Uterus (tissue), 4 donors: ENCODE data around the gene SLC25A29. TPM values are rescaled to one million over a fixed set of nuclear protein-coding genes. Genes with fewer than 3 reads are reported as not detected.
"Not testable (repeated sequence)": the region's sequence is repeated elsewhere in the genome, so short reads cannot be mapped to it uniquely, and the experiment has no call there.

ENCODE experiments used
- DNase-seq, 2 donors: peaks; one replicate each; pipeline ENCODE4 v3.0.0-alpha.2; 2019 to 2020
- H3K27ac ChIP-seq, 2 donors: fragments of 200-600 bp; sonication (generic); 1 replicate in 1 of 2; 2 replicates in 1 of 2; pipeline ENCODE4 v1.5.1; 2016 to 2018
- H3K27me3 ChIP-seq, 2 donors: fragments of 200-600 bp; sonication (generic); one replicate each; pipeline ENCODE4 v1.5.1; 2018 to 2019; ENCODE audit warnings: control low read depth in 1 of 2
- H3K36me3 ChIP-seq, 2 donors: fragments of 200-600 bp; sonication (generic); one replicate each; pipeline ENCODE4 v1.5.1; 2019; ENCODE audit warnings: control low read depth in 1 of 2
- H3K4me1 ChIP-seq, 2 donors: fragments of 200-600 bp; sonication (generic); one replicate each; pipeline ENCODE4 v1.5.1; 2018 to 2019; ENCODE audit warnings: control low read depth in 1 of 2
- H3K4me3 ChIP-seq, 2 donors: fragments of 200-600 bp; sonication (generic); 1 replicate in 1 of 2; 2 replicates in 1 of 2; pipeline ENCODE4 v1.5.1; 2018 to 2019; ENCODE audit warnings: mild to moderate bottlenecking in 1 of 2
- H3K9me3 ChIP-seq, 2 donors: fragments of 200-600 bp; sonication (generic); one replicate each; pipeline ENCODE4 v1.5.1; 2019; ENCODE audit warnings: control low read depth in 1 of 2
- CTCF ChIP-seq, 4 experiments: fragments of 200-600 bp in 2 of 4; fragments of 450-650 bp in 2 of 4; sonication (generic) in 2 of 4; IDR thresholded peaks; one replicate each; pipeline ENCODE4 v1.5.1; 2016 to 2019; ENCODE audit warnings: antibody characterized with exemption in 4 of 4, mild to moderate bottlenecking in 2 of 4, moderate library complexity in 1 of 4
- POLR2A ChIP-seq, 2 donors: fragments of 450-650 bp; IDR thresholded peaks; one replicate each; pipeline ENCODE4 v1.6.1; 2016; ENCODE audit warnings: antibody characterized with exemption in 2 of 2, mild to moderate bottlenecking in 1 of 2, moderate library complexity in 1 of 2
- intact Hi-C: fragments of 100-400 bp; cut with DNase I; formaldehyde crosslinking; loops from one replicate; pipeline ENCODE4 v1.15.1; 2023; ENCODE audit warnings: low total_unique reads
- total RNA-seq, 4 donors: library from RNA; depleted of rRNA in 3 of 4; stranded (reverse); fragments of >200 nt in 3 of 4; gene quantifications; one replicate each; pipeline versions ENCODE4 v1.1.0 to v1.2.4, GENCODE V29; 2014 to 2023
- donor health status: DM: yes; HTN: yes; CAD: no.

Gene SLC25A29
- total RNA-seq, 4 donors from 2014 or later, result 16.2 to 850 (median 60.1) TPM

DNA sequence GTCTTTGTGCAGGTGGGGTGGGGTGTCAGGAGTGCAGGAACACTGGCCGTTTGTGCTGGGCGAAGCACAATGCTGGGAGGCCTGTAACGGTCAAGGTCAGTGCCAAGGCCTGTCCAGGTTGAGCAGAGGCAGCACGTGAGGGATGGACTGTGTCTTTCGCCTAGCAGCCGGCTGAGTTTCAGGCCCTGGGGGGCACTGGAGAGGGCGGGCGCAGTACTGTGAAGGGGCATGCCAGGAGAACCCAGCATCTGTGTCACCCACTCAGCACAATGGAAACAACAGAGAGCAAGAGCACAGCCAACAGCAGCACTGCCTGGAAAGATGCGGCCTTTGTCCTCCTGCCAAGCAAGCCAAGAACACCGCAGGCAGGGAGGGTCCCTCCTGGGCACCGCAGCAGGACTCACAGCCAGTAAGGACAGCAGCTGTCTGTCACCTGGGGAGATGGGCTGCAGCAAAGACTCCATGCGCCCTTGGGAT is 42.0 kb upstream of the SLC25A29 start:
- no peak for TF ChIP-seq CTCF (IDR thresholded peaks at IDR 0.05)
- Histone ChIP-seq H3K36me3 (no peaks in the 10 kb centered on the region), H3K27me3 (no peaks in the 10 kb centered on the region), H3K27ac (no peak overlapping the region), H3K9me3 (no peaks in the 10 kb centered on the region), H3K4me3 (no peak overlapping the region), H3K4me1 (no peaks in the 10 kb centered on the region)
- no peak for DNase-seq
- intact Hi-C loops, result no loop called here

DNA sequence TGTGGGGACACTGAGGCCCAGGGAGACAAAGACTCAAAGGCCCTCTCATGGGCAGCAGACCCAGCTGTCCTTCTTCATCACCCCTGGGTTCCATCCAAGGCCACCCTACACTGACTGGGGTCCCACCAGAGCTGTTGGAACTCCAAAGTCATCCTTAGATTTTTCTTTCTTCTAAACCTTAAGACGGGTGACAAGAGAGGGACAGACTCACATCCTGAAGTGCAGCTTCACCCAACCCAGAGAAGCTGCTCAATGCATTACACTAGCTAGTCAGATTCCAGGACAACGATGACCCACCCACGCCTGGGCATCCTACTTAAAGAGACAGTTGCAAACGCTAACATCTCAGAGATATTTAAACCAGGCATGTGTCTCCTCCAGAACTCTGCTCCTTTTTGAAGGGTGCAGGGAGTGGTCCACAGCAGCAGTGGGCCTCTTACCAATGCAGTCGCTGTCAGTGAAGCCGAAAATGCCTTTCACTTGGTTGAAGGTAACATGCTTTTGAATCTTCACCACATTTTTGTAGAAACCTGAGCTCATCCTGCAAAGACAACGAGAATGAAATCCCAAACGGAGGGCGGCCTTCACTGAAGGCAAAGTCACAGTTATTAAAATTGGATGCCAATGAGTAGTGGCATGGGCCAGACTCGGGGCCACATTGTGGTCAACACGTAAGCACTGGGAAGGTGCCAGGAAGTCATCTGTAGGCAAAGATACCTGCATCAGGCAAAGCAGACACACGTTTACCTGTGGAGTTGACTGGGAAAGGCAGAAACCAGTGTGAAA is 40.3 kb upstream of the SLC25A29 start:
- no peaks in the 10 kb centered on the region for H3K36me3 ChIP-seq

DNA sequence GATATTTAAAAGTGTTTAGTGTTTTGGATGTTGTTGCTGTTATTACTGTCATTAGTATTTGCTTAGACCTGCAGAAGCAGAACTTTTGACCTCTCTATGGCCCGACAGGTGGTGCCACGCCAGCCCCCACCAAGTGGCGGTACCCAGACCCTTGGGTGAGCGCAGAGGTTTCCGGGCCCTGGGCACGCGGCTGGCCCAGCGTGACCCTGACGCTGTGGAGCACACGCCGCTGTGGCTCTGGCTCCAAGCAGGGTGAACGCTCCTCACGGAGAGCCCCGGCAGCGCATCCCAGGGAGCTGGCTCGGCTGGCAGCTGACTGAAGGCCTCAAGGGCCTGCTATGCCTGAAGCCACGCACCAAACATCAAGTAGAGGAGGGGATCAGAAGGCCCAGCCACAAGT is 39.5 kb upstream of the SLC25A29 start:
- no peaks in the 10 kb centered on the region for H3K27me3 ChIP-seq
- H3K9me3 ChIP-seq, result no peaks in the 10 kb centered on the region
- no peak overlapping the region for H3K27ac ChIP-seq
- intact Hi-C loops, result no loop called here
- peaks cover 0 to 5% of the 10 kb centered on the region in 2 donors for H3K4me1 ChIP-seq
- TF ChIP-seq POLR2A (IDR thresholded peaks at IDR 0.05) (no peak), CTCF (IDR thresholded peaks at IDR 0.05) (no peak)
- no peak overlapping the region for H3K4me3 ChIP-seq
- H3K36me3 ChIP-seq, result no peaks in the 10 kb centered on the region
- no peak for DNase-seq

More for the DNA sequence above, 40.3 kb upstream of the SLC25A29 start:
- Histone ChIP-seq H3K27ac (no peak overlapping the region), H3K9me3 (no peaks in the 10 kb centered on the region), H3K27me3 (no peaks in the 10 kb centered on the region), H3K4me3 (no peak overlapping the region), H3K4me1 (peaks cover 0 to 4% of the 10 kb centered on the region in 2 donors)
- DNase-seq, result no peak
- intact Hi-C loops, result no loop called here
- TF ChIP-seq POLR2A (IDR thresholded peaks at IDR 0.05) (no peak), CTCF (IDR thresholded peaks at IDR 0.05) (no peak)

- H3K27ac ChIP-seq, intact Hi-C loops, H3K27me3 ChIP-seq, H3K4me1 ChIP-seq, H3K36me3 ChIP-seq, H3K4me3 ChIP-seq, H3K9me3 ChIP-seq, DNase-seq: not testable (repeated sequence)
Observed at GRCh38 chr14:100344657-100345056, 38.4 kb upstream of the SLC25A29 start.

DNA sequence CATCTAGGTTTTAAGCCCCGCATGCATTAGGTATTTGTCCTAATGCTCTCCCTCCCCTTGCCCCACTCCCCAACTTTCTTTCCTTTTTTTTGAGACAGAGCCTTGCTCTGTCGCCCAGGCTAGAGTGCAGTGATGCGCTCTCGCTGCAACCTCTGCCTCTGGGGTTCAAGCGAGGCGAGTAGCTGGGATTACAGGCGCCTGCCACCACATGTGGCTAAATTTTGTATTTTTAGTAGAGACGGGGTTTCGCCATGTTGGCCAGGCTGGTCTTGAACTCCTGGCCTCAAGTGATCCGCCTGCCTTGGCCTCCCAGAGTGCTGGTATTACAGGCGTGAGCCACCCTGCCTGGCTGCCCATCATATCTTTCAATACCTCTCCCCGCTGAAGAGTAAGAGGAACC is 36.6 kb upstream of the SLC25A29 start:
- H3K27me3 ChIP-seq, H3K9me3 ChIP-seq, intact Hi-C loops, H3K4me3 ChIP-seq, DNase-seq, H3K4me1 ChIP-seq, H3K27ac ChIP-seq, H3K36me3 ChIP-seq: not testable (repeated sequence)

DNA sequence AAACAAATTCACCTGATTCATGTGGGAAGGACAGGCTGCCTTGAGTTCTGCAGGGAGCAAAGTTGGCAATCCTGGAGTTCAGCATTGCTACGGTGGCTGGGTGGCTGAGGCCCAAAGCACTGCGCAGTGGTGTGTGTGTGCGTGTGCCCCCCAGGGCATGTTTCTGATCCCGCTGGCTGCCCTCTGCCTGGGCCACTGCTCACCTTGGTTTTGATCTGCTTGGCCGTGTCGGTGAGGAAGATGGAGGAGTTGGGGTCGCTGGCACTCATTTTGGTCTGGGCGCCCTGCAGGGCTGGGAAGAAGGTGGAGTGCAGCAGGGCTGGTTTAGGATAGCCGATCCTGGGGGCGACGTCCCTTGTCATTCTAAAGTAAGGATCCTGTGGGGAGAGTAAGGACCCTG is 36.0 kb upstream of the SLC25A29 start:
- no peaks in the 10 kb centered on the region for H3K27me3 ChIP-seq
- no peaks in the 10 kb centered on the region for H3K36me3 ChIP-seq
- no peak for DNase-seq
- H3K27ac ChIP-seq, result peak overlapping the region in 1 of 2 donors; percentile 47
- H3K9me3 ChIP-seq, result no peaks in the 10 kb centered on the region
- TF ChIP-seq CTCF (IDR thresholded peaks at IDR 0.05) (no peak), POLR2A (IDR thresholded peaks at IDR 0.05) (no peak)
- no peak overlapping the region for H3K4me3 ChIP-seq
- H3K4me1 ChIP-seq, result peaks cover 0 to 5% of the 10 kb centered on the region in 2 donors
- intact Hi-C loops, result no loop called here
